ENCODE measurements around the gene LIPG.
A peak's percentile ranks its signal among the peaks of the same experiment; 100 is the strongest.
"Not testable (repeated sequence)": the region's sequence is repeated elsewhere in the genome, so short reads cannot be mapped to it uniquely, and the experiment has no call there.

The LIPG gene

DNA sequence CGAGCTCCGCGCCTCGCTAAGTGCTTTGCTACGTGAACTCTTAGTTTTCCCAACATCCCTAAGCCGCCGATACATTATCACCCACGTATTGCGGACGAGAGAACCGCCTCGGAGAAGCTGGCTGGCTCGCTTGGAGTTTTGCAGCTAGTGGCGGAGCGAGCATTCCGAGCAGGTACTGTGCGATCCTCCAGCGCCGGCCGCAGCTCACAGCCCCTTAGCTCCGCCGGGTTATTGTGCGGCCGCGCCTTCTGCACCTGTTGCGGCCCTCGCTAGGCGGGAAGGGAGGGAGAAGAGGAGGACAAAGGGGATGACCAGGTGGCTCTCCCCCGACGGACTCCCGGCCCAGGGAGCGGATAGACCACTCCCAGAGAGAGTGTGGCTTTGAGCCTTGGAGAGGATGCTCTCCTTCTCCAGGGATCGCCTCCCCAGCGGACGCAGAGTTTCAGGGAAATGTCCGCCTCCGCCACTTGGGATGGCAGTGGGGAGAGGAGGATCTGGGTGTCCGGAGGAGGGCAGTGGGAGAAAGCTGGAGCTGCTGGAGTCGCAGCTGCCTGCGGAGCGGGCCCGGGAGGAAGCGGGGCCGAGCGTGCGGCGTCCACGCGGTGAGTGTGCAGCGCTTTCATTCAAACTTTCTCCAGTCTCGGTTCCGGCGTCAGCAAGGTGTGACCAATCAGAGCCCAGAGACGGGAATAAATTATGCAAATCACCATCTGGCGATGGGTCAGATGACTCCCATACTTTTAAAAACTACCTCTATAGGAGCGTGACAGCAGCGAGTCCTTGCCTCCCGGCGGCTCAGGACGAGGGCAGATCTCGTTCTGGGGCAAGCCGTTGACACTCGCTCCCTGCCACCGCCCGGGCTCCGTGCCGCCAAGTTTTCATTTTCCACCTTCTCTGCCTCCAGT lies at the start of gene LIPG:
LIPG (plus strand) TSS at position 769 of the 905 bp plus-strand sequence. CDS start 252 bp downstream, outside the sequence.
- peak; percentile 64 for DNase-seq (ENCODE audit: low spot score)

- DNase-seq (ENCODE audit: low spot score) = not testable (repeated sequence)
Observed at GRCh38 chr18:49512876-49513275, 49.0 kb upstream of the LIPG start.

- DNase-seq (ENCODE audit: low spot score) = no peak
Observed at GRCh38 chr18:49514577-49514976, 47.3 kb upstream of the LIPG start.

- DNase-seq (ENCODE audit: low spot score) = not testable (repeated sequence)
Observed at GRCh38 chr18:49515003-49515402, 46.9 kb upstream of the LIPG start.

DNA sequence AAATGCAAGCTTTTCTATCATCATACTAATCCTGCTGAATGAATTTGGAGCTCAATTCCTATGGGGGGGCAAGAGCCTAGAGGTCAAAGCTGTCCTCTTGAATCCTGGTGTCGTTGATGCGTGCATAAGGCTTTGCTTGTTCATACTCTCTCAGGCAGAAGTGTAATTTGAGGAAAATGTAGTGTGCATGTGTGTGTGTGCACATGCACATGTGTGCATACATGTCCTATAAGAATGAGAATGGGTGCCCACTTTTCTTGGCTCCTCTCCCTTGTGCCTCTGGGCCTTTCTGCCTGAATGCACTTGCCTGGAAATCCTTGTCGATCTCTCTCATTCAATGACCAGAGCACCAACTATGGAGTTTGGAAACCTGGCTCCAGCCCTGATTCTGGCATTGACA lies 46.3 kb upstream of the LIPG start:
- DNase-seq (ENCODE audit: low spot score) = no peak

- DNase-seq (ENCODE audit: low spot score) = no peak
Observed at GRCh38 chr18:49517483-49517882, 44.4 kb upstream of the LIPG start.

DNA sequence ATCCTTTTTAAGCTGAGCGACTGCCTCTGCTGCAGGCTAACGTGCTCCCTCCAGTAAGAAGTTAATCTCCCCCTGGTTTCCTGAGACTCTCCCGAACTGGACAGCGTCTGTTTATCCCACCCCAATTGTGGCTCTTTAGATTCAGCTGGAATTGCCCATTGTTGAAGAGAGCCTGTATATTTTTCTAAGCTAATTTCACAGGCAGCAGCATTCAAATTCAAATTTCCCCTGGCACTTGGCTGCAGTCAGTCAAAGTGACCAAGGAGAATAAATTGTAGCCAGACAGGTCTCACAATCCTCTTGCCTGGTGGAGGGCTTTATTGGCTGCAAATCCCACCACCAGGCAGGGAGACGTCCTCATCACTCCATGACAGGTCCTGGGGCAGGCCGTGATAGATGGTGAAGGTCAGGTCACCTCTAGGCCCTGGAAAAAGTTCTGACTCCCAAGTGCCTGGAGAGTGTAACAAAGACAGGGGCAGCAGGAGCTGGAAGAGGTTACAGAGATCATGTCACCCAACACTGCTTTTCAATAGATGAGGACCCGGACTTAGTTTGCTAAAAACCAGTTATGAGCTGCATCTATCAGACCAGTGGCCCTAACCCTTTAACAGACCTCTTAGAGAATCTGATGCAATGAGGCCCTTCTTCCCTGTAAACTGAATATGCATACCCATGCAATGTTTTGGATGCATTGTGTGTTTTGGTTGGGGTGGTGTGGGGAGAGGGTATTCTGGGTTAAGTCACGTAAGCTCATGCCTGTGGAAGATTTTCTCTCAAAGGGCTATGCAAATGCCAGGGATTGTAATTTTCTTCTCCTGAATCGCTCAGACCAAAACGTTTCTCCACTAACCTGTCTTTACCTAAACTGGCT lies 42.5 kb upstream of the LIPG start:
- no peak for DNase-seq (ENCODE audit: low spot score)

GRCh38 chr18:49520661-49521145 lies 41.2 kb upstream of the LIPG start:
- no peak for DNase-seq (ENCODE audit: low spot score)

DNA sequence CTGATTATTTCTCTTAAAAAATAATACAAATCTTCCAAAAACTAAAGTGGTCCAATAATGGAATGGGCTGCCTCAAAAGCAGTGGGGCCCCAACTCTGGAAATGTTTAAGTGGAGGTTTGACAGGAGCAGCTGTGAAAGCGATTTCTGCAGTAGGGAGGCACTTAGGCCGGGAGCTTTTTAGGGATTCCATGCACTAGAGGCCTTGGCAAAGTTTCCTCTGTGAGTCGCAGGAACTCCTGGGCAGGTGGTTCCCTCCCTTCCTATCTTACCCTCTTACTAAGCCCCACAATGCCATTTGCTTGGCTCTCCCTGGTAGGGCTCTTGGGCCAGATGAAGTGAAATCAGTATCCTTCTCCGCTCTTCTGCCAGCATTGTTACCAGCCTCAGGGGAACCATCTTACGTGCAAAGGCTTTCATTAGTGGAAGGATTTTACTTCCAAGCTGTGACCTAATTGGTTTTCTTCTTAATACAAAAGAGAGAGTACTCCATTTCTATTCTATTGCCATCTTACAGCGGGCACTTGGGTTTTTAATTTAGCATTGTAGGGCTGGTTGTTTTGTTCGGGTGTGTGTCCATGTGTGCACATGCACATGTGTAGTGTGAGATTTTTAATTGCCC lies 40.5 kb upstream of the LIPG start:
- DNase-seq (ENCODE audit: low spot score) = no peak

- not testable (repeated sequence) for DNase-seq (ENCODE audit: low spot score)
Observed at GRCh38 chr18:49523580-49524093, 38.2 kb upstream of the LIPG start.

- no peak for DNase-seq (ENCODE audit: low spot score)
Observed at GRCh38 chr18:49524349-49524748, 37.5 kb upstream of the LIPG start.

DNA sequence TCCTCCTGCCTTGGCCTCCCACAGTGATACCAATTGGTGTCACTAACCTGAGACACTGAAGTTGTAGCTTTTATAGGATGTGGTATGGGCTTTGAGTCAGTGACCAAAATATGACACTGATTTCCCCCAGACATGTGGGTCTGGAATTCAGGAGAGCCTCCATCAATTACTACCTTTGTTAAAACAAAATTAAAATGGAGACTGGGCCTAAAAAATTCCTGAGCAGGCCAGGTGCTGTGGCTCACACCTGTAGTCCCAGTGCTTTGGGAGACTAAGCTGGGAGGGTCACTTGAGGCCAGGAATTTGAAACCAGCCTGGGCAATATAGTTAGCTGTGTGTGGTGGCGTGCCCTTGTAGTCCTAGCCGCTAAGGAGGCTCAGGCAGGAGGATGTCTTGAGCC lies 36.9 kb upstream of the LIPG start:
- DNase-seq (ENCODE audit: low spot score) = no peak

GRCh38 chr18:49525981-49526380 lies 35.9 kb upstream of the LIPG start:
- no peak for DNase-seq (ENCODE audit: low spot score)

DNA sequence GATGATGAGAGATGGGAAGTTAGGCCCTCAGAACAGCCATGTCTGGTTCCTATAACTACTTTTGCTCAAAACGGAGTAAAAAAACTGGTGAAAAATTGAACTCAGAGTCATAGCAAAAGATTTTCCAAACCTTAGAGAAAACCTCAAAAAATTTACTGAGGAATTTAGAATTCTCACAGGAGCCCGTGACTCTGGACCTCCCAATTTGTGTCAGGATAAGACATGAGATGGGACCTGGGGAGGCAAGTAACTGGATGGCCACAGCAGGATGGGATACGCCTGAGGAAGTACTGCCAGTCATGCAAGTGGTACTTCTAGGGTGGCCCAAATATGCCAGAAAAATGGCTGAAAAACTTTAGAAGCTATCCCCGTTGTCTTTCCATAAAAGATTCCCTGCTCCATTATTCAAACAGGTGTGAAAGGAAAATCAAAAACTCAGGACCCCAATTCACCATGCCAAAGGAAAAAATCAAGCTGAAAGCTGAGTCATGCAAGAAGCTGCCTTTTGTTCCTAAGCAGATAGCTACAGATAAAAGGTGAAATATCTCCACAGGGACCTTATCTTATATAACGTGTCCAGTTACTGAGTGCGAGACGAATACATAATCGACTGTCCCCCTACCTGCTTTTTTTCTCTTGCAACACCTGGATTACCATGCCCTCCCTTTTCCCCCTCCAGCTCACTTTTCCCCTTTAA lies 34.1 kb upstream of the LIPG start:
- DNase-seq (ENCODE audit: low spot score) = no peak

- DNase-seq (ENCODE audit: low spot score) = no peak
Observed at GRCh38 chr18:49529596-49529995, 32.3 kb upstream of the LIPG start.

- DNase-seq (ENCODE audit: low spot score) = no peak
Observed at GRCh38 chr18:49531678-49532153, 30.1 kb upstream of the LIPG start.

GRCh38 chr18:49534846-49535601 lies 26.8 kb upstream of the LIPG start:
- no peak for DNase-seq (ENCODE audit: low spot score)

GRCh38 chr18:49537232-49537896 lies 24.5 kb upstream of the LIPG start:
- no peak for DNase-seq (ENCODE audit: low spot score)

DNA sequence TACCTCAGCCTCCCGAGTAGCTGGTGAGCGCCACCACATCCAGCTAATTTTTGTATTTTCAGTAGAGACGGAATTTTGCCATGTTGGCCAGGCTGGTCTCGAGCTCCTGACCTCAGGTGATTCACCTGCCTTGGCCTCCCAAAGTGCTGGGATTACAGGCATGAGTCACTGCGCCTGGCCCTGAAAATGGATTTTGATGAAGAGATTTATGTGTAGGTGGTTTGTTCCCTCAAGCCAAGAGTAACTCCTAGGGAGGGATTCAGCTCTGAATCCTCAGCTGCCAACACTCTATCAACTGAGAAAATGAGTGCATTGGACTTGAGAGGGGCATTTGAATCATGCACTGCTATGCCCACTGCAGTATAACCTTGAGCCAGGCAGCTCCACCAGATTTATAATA lies 17.5 kb upstream of the LIPG start:
- no peak for DNase-seq (ENCODE audit: low spot score)

GRCh38 chr18:49546278-49546677 lies 15.6 kb upstream of the LIPG start:
- no peak for DNase-seq (ENCODE audit: low spot score)

All from pons (tissue), 1 donor.